ENCODE measurements around the gene SMC1B.
A peak's percentile ranks its signal among the peaks of the same experiment; 100 is the strongest.
"Not testable (repeated sequence)": the region's sequence is repeated elsewhere in the genome, so short reads cannot be mapped to it uniquely, and the experiment has no call there.

SMC1B gene, protein sequence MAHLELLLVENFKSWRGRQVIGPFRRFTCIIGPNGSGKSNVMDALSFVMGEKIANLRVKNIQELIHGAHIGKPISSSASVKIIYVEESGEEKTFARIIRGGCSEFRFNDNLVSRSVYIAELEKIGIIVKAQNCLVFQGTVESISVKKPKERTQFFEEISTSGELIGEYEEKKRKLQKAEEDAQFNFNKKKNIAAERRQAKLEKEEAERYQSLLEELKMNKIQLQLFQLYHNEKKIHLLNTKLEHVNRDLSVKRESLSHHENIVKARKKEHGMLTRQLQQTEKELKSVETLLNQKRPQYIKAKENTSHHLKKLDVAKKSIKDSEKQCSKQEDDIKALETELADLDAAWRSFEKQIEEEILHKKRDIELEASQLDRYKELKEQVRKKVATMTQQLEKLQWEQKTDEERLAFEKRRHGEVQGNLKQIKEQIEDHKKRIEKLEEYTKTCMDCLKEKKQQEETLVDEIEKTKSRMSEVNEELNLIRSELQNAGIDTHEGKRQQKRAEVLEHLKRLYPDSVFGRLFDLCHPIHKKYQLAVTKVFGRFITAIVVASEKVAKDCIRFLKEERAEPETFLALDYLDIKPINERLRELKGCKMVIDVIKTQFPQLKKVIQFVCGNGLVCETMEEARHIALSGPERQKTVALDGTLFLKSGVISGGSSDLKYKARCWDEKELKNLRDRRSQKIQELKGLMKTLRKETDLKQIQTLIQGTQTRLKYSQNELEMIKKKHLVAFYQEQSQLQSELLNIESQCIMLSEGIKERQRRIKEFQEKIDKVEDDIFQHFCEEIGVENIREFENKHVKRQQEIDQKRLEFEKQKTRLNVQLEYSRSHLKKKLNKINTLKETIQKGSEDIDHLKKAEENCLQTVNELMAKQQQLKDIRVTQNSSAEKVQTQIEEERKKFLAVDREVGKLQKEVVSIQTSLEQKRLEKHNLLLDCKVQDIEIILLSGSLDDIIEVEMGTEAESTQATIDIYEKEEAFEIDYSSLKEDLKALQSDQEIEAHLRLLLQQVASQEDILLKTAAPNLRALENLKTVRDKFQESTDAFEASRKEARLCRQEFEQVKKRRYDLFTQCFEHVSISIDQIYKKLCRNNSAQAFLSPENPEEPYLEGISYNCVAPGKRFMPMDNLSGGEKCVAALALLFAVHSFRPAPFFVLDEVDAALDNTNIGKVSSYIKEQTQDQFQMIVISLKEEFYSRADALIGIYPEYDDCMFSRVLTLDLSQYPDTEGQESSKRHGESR

DNA sequence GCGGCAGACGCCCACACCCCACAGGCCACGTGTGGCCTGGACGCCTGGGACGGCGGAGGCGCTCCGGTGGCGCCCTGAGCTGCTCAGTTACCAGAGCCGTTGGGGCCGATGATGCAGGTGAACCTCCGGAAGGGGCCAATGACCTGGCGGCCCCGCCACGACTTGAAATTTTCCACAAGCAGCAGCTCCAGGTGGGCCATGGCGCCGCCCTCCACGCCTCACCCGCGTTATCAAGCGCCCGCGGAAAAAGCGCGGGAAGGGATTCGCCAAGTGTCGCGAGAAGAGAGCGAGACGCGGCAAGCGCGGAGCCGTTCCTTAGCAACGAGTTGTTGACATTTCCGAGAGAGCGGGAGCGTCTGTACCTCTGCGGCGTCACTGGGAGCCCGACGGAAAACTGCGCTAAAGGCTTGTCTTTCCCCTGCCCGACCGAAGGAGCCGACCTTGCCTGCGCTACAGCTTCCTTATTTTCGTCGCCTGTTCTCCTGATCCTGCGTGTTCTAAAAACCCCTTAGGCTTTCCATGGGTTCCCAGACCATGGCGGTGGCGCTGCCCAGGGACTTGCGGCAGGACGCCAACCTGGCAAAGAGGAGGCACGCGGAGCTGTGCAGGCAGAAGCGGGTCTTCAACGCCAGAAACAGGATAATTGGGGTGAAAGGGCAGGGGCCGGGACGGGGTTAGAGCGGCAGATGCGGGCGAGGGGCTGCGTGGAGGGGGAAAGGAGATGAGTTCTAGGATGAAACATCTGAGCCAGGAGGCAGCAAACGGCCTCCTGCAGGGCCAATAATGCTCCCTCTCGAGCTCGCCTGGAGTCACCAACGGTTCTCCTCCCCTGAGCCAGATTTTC, at the start of gene SMC1B, which contains the start of gene RIBC2:
Gene SMC1B, minus strand, starts transcription at position 232 of the 844 bp plus-strand sequence. Its CDS starts 32 bp downstream, at position 200.
Gene RIBC2, plus strand, starts transcription at position 326 of the 844 bp plus-strand sequence. Its CDS starts 194 bp downstream, at position 520.
- DNase-seq = peak; percentile 79

DNA sequence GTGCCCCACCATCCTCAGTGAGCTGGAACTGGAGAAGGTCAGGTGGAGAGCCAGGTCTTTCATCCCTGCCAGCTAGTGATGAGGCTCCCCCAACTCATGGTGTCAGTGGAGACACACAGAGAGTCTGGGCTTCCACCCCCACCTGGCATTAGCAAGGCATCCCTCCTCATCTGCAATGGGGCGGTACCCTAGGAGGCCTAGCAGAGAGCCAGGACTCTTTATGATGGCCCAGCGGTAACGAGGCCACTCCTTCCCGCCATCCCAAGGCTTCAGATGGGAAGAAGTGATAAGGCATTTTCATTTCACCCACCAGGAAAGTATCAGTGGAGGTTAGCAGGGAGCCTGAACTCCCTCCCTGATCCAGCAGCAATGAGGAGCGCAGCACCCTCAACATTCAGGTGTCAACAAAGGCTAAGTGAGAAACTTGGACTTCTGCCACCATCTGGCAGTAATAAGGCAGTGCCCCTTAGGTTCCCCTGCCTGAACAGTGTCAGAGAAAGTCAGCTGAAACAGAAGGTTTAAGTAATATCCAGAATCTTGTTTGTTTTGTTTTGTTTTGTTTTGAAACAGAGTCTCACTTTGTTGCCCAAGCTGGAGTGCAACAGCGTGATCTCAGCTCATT, 48.7 kb upstream of the SMC1B start:
- no peak for DNase-seq

DNA sequence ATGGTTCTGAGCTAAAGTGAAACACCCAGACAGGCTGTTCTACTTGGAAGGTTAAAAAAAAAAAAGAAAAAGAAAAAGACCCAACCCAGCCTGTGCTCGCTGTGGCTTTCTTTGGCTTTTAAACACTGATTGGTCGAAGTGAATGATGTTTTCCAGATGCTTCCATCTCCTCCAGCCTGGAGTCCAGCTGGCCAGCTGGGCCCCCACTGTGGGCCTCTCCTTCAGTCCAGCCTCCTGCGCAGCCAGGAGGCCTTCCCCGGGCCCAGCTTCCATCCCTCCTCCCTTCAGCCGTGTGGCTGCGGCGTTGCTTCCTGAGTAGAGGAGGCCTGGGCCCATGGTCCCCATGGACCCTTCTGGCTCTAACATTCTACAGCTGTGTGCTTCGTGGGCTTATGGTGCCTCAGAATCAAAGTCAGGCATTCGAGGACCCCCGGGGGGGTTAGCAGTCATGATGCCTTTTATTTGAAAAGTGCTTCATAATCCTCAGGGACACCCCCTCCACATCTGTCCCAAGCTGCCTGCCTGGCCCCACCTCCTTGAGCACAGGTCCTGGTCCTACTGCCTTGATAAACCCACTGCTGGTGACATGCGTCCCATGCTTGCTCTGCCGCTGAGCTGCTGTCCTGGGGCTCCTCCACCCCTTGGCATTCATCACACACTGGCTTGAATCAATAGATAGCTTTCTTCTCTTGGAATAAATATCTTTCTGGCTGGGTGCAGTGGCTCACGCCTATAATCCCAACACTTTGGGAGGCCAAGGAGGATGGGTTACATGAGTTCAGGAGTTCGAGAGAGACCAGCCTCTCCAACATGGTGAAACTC, 47.1 kb upstream of the SMC1B start:
- DNase-seq = no peak

DNA sequence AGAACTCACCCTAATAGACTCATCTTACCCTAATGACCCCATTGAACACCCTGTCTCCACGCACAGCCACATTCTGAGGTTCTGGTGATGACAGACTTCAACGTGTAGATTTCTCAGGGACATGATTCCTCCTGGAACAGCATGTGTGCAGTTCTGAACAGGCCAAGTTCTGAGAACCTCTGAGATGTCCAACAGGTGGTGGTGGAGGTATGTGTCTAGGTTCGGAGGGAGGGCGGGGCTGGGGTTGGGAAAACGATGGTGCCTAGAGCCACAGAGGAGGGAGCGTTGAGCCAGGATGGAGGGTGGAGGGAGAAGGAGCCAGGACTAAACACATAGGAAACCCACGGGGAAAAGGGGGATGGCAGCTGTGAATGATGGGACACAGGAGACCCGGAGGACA, 45.8 kb upstream of the SMC1B start:
- no peak for DNase-seq

DNA sequence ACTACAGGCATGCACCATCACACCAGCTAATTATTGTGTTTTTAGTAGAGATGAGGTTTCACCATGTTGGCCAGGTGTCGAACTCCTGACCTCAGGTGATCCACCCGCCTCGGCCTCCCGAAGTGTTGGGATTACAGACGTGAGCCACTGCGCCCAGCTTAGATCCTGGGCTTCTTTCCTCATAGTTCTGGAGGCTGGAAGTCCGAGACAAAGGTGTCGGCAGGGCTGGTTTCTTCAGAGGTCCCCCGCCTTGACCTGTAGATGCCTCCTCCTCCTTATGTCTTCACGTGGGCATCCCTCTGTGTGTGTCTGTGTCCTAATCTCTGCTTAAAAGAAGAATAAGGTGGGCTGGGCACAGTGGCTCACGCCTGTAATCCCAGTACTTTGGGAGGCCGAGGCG, 45.1 kb upstream of the SMC1B start:
- no peak for DNase-seq

DNA sequence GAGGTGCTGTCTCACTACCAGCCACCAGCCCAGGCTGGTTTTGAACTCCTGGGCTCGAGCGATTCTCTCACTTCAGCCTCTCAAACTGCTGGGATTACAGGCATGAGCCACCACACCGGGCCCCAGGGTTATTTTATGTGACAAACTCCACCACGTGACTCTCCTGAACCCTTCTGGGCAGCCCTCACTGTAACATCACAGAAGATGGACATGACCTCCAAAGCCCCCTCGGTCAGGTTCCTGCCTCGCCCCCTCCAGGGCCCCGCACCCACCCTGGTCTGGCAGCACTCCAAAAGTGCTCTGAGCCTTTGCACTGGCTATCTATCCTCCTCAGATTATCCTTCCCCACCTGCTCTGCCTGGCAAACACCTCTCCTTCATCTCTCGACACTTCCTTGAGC, 43.4 kb upstream of the SMC1B start:
- no peak for DNase-seq

DNA sequence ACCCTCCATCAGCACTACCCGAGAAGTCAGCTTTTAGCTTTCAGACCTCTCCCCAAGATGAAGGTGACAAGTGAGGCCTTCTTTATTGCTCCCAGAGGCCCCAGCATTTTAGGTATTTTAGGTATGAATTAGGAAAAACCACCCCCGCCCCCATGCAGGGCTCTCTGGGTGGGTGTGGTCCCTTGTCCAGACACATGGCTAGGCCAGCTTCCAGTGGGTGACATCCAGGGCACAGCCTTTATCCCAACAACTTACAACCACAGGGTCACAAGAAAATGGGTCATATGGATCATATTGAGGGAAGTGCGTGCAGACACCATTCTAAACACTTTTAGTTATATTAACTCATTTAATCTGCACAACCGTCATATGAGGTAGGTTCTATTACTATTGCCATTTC, 42.2 kb upstream of the SMC1B start:
- DNase-seq = no peak

DNA sequence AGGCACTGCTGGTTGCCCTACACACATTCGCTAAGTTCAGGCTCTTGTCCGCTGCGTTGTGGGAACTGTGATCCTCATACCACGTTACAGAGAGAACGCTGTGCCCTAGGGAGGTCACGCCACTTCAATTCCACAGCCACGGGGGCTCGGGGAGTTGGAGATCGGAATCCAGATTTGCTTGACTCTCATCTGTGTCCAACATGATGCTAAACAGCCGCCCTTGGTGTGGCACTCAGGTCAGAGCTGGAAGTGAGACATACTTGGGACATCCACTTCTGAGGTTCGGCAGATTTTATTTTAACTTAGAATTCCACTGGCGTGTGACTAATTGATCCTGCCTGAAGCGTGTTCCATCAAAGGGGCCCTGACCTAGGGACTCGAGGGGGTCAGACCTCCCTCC, 41.8 kb upstream of the SMC1B start:
- DNase-seq = no peak

DNA sequence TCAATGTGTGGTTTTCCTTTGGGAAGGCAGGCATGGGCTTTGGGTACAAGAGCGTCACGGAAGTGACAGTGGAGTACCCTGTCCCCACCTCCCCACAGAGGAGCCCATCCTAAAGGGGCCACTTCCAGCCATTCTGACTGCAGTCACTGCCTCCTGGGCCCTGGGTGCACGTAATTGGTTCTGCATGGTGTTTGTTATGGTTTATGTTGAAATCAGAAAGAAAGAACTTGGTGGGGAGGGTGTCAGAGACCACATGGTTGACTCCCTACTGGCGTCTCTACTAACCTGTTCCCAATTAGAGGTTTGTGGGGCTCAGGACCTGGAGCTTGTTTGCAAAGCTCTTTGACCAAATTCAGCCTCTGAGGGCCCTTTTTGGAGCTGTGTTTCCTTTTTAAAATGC, 40.9 kb upstream of the SMC1B start:
- no peak for DNase-seq

DNA sequence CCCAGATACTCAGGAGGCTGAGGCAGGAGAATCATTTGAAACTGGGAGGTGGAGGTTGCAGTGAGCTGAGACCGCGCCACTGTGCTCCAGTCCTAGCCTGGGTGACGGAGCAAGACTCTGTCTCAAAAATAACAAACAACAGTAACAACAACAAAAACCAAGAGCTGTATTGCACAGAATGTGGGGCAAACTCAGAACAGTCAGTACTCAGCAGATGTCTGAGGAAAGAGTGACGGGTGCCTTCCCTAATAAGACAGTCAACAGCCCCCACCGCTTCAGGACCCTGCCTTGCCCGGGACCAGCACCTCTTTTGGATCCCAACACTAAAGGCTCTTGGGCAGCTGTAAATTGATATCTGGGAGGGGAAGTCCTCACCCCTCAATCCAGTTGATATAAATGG, 40.4 kb upstream of the SMC1B start:
- DNase-seq = no peak

DNA sequence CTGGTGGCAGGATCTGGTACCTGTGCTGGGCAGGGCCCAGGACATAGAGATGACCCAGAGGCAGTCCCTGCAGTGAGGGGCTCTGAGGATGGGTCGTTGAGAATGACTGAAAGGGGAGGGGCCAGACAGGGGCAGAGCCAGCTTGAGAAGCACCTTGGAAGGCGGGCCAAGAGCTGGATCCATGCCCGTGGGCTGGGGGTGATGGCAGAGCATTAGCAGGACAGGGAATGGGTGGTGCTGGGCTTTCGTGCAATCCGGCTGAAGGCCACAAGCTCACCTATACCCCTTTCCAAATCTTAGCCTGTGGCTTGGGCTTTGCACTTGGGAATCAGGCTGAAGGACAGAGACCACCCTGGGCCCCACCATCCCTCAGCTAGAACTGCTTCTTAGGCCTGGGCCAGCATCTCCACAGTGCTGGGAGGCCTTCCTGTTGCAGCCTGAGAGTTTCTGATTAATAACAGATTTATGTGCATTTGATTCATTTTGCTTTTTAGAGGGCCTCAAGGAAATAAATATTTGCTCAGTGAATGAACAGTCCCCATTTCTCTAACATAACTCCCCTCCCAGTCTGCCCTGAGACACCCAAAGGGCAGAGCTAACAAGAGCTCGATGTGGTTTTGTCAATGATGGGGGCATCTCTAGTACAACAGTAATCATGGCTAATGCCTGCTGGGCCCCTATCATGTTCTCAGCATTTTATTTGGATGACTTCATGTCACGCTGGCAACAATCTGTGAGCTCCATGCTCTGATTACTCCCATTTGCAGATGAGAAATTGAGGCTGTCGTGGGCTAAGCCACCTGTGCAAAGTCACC, 39.4 kb upstream of the SMC1B start:
- no peak for DNase-seq

DNA sequence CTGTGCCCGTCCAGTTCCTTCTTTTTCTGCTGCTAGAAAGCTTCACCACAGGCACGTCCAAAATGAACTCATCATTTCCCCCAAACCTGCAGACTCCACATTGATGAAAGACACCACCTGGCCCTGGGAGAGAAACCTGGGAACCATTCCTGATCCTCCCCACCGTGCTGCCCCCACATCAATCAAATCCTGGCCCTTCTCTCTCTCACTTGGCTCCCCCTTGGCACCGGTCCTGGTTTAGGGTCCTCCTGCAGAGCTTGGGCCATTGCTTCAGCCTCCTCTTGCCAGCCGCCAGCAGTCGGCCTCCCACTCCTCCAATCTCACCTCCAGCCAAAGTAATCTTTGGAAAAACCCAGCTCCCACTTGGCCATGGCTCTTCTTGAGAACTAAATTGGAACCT, 38.6 kb upstream of the SMC1B start:
- no peak for DNase-seq

DNA sequence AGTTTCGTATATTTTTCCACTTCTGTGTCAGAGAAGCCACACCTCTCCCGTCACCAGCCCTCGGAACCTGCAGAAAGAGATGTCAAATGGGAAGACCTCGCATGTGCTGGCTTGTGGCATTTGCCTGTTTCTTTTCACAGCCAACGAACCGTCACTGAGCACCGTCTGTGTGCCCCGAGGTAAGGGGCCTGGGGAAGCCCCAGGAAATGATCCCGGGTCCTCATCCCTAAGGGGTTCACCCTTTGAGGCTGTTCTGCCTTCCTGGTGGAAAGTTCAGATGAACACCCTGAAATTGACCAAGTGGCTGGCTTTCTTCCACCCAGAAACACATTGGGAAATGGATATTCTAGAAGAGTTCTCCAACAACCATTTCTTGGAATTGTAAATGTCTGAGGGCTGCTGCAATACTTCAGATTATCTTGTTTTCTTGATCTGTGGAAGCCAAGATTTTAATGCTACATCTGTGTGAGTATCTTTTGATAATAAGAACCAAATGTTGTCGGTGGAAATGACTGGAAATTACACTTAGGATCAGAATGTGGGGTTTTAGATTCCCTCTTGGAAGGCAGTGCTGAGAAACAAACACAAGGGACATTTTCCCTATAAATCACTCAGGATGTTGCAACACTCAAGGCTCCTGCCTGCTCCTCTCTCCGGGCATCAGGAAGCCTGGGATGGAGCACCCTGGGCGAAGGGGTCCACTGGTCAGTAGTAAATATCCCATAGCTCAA, 37.7 kb upstream of the SMC1B start:
- DNase-seq = no peak

DNA sequence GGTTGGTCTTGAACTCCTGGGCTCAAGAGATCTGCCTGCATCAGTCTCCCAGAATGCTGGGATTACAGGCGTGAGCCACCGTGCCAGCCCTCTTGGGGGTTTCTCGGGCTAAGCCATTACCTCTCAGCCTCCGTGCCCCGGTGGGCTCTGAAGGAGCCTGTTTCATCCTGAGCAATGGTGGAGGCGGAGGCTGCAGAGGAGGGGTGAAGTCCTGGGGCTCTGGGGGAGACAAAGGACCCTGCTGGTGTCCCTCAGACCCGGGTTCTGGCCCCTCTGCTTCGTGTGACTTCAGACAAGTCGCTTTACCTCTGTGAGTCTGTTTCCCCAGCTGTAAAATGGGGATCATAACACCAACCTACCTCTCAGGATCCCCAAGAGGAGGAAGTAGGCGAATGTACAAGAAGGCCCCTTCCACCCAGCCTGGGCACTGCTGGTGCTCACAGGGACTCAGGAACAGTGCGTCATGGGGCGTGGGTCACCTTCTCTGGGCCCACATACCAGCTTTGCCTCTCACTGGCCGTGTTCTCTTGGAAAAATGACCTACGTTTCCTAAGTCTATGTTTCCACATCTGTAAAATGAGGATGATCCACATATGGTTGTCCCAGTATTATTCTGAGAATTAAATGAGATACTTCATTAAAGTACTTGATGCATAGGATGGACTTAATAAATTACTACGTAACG, 36.8 kb upstream of the SMC1B start:
- DNase-seq = no peak

DNA sequence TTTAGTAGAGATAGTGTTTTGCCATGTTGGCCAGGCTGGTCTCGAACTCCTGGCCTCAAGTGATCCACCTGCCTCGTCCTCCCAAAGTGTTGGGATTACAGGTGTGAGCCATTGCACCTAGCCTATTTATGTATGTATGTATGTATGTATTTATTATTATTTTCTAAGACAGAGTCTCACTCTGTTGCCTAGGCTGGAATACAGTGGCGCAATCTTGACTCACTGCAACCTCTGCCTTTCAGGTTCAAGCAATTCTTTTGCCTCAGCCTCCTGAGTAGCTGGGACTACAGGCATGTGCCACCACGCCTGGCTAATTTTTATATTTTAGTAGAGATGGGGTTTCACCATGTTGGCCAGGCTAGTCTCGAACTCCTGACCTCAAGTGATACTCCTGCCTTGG, 36.0 kb upstream of the SMC1B start:
- not testable (repeated sequence) for DNase-seq

DNA sequence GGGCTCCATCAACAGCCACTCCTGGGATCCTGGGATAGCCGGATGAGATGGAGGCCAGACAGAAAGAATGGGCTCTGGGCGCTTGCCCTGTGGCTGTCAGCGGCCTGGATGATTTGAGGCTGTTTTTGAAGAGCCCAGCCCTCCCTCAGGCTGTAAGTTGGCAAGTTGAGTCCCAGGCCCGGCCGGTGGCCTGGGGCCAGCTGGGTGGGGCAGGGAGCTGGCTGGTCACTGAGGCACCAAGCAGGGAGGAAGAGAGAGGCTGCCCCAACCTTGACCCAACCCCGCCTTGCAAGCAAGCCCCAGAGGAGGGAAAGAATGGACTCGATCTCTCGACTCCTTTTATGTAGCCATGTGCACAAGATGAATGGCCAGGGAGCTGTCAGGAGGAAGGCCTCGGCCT, 35.0 kb upstream of the SMC1B start:
- DNase-seq = no peak

DNA sequence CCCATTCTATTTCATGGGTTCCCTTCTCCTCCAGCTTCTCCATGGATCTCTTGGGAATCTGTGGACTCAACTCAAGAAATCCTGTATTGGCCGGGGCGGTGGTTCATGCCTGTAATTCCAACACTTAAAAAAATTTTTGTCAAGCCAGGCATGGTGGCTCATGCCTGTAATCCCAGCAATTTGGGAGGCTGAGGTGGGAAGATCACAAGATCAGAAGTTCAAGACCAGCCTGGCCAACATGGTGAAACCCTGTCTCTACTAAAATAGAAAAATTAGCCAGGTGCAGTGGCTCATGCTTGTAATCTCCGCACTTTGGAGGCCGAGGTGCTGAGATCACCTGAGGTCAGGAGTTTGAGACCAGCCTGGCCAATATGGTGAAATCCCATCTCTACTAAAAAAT, 34.2 kb upstream of the SMC1B start:
- not testable (repeated sequence) for DNase-seq

DNA sequence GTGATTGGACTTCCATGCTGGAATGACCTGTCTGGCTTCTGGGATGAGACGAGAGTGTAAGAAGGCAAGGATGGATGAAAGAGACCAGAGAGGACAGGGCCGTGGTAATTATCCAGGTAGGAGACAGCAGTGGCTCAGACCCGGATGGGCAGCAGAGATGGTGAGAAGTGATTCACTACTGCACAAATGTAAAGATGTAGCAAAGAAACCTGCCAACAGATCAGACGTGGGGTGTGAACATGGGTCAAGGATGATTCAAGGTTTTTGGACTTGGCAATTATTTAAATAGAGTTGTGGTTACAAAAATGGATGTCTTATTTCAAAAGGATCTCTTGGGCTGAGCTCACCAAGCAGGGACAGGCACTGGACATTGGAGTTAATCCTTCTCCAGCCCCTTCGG, 32.8 kb upstream of the SMC1B start:
- no peak for DNase-seq
